Measurements from ENCODE around the gene GLE1.
A peak's percentile ranks its signal among the peaks of the same experiment; 100 is the strongest.

Gene GLE1, protein sequence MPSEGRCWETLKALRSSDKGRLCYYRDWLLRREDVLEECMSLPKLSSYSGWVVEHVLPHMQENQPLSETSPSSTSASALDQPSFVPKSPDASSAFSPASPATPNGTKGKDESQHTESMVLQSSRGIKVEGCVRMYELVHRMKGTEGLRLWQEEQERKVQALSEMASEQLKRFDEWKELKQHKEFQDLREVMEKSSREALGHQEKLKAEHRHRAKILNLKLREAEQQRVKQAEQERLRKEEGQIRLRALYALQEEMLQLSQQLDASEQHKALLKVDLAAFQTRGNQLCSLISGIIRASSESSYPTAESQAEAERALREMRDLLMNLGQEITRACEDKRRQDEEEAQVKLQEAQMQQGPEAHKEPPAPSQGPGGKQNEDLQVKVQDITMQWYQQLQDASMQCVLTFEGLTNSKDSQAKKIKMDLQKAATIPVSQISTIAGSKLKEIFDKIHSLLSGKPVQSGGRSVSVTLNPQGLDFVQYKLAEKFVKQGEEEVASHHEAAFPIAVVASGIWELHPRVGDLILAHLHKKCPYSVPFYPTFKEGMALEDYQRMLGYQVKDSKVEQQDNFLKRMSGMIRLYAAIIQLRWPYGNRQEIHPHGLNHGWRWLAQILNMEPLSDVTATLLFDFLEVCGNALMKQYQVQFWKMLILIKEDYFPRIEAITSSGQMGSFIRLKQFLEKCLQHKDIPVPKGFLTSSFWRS

GRCh38 chr9:128504485-128505413 lies at the start of gene GLE1:
GLE1 (plus strand) TSS chr9:128504719; CDS start chr9:128504806, 87 bp downstream.
- peak; percentile 97 for DNase-seq

GRCh38 chr9:128454991-128455390 lies 49.5 kb upstream of the GLE1 start:
- DNase-seq: no peak

DNA sequence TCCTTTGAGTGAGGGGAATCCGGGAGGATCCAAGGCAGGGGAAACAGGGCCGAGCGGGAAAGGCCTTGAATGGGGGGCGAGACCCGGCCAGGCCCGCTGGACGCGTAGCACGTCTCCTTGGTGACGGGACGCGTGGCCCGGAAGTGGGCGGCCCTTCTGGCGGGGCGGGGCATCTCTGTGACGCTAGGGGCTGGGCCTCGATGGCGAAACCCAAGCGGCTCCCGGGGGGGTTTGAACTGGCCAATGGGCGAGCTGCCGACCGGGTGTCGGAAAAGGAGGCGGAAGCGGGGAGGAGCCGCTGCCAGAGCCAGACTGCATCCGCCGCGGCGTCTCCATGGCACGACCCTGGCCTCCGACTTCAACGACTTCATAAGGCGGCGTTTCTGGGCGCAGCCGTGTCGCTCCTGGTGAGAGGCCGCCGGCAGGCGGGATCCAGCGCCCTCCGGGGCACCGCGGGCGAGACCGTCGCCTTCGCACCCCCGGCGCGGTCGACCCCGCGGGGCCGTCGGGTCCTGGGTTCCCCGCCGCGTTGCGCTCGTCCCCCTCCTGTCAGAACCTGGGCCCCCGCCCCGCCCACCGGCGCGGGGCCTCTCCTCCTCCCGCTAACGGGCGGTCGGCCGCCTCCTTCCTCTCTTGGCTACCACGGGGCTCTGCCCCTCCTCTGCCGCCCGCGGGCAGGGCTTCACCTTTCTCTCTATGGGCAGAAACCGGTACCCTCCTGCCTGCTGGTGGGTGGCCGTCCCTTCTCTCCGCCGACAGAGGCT lies 48.5 kb upstream of the GLE1 start, which contains the start of gene ODF2:
Gene ODF2 (plus strand): TSS at position 158 of the 764 bp plus-strand sequence. CDS start 86 bp downstream, at position 244.
- peak; percentile 99 for DNase-seq

- DNase-seq: peak; percentile 67
These were observed 47.9 kb upstream of the GLE1 start for GRCh38 chr9:128456613-128457061.

GRCh38 chr9:128457207-128457606 lies 47.3 kb upstream of the GLE1 start:
- DNase-seq: no peak

DNA sequence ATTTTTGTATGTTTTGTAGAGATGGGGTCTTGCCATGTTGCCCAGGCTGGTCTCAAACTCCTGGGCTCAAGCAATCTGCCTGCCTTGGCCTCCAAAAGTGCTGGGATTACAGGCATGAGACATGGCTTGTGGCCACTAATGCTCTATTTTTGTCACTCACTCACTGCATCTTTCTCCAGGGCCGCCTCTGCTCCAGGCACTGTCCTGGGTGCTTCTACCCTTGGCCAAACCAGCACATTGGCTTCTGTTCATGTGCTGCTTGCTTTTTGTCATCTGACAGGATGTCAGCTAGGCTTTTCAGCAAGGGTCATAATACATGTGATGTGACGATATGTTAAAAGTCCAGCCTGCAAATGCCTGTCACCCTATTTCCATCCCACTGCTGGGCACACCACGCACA lies 45.5 kb upstream of the GLE1 start:
- no peak for DNase-seq

GRCh38 chr9:128469070-128469469 lies 35.4 kb upstream of the GLE1 start:
- no peak for DNase-seq

GRCh38 chr9:128470560-128470959 lies 34.0 kb upstream of the GLE1 start:
- DNase-seq: no peak

DNA sequence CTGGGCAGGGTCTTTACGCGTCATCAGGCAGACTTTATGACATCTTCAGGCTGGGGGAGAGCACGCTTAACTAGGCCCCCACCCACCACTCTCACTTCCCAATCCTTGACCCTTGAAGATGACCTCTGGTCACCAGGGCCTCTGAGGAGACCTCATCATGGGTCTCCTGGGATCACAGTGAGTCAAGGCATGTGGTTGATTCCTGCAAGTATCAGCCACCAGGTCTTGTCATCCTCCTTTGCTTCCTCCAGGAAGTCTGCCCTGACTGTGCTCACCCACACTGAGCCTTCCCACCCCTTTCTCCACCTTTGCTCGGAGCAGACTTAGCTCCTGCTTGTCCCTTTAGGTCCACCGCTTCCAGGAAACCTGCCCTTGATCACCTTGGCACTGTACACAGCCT lies 31.4 kb upstream of the GLE1 start:
- DNase-seq: no peak

DNA sequence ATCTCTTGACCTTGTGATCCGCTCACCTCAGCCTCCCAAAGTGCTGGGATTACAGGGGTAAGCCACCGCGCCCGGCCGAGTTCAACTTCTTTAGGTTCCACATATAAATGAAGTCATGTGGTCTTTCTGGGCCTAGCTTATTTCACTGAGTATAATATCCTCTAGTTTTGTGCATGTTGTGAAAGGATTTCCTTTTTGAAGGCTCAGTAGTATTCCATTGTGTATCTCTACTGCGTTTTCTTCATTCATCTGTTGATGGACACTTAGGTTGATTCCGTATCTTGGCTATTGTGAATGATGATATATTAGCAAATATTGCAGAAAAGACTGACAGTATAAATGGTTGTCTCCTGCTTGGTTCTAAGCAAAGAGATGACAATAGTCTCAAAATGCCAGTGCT lies 28.7 kb upstream of the GLE1 start:
- DNase-seq: no peak

DNA sequence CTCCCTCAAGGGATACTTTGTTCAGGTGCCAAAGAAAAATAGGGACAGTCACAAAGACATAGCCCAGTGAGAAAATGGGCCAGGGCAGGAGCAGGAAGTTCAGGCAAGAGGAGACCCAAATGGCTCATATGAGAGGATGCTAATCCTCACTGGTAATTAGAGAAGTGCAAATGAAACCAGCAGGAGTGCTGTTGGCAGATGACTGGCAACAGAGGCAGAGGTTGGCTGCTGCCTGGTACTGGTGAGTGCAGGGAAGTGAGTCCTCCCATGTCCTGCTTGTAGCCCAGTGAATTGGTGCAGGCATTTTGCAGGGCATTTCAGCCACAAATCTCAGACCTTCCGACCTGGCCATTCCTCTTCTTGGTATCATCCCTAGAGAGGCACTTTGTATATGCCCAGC lies 25.3 kb upstream of the GLE1 start:
- no peak for DNase-seq

DNA sequence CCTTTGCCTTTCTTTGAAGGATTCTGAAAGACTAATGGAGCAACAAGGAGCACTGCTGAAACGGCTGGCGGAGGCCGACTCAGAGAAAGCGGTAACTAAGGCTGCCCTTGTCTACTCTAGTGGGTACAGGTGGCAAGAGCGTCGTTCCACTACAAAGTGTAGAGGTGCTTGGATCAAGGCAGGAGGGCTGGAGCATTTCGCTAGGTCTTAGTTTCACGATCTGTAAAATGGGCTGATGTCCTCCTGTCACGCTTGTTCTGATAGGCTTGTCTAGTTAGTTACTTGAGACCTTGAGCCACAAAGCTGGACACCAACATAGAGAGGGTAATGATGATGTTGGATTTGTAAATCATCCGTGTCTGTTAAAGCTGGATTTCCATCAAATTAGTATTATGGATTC lies 23.0 kb upstream of the GLE1 start:
- DNase-seq: no peak

GRCh38 chr9:128482186-128482585 lies 22.3 kb upstream of the GLE1 start:
- DNase-seq: no peak

GRCh38 chr9:128484686-128485413 lies 19.7 kb upstream of the GLE1 start:
- DNase-seq: no peak

DNA sequence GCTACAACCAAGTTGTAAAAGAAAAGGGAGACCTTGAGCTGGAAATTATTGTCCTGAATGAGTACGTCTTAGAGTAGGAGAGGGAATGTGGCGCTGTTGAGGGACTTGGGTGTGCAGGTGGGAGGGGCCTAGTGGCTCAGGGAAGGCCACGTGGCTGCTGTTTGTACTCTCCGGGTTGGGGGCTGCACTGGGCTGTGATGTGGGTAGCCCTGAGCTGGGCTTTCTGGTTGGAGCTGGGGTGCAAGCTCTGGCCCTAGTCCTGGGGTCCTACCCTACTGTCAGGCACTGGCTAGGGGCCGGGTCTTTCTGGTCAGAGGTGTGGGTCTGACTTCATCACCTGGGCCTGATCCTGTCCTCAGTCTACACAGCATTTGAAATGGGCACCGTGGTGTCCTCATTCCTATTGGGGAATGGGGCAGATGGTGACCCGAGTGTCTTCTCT lies 19.1 kb upstream of the GLE1 start:
- DNase-seq: no peak

DNA sequence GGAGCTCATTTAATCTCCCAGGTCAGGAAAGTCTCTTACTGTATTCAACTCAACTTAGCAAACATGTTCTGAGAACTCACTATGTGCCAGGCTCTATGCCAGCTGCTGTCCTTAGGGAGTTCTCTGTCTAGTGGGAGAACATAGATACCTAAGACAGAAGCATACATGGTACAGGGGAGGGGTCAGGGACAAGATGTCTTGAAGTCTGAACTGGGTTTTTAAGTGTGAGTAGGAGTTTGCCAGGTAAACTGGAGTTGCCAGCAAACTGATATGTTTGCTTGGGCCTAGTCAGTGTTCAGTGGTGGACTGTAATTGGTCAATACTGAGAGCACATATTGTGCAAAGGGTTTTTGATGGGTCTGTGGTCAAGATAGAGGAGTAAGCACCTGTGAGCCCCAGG lies 18.3 kb upstream of the GLE1 start:
- DNase-seq: no peak

DNA sequence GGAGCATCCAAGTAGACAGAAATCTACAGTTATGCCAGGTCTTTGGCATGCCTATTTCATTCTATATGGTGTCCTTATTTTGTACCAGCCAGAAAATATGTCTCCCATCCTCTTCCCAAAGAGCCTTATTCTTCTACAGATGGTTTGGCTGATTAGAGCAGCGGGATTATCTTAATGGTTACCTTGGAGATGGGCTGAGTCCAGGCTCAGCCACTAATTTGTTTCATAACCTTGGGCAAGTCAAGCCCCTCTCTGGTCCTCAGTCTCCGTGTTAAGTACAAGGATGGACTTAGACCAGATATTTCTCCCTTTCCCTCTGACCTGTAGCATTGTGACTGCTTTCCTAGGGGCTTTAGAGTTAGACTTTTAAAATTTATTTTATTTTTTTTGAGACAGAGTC lies 11.1 kb upstream of the GLE1 start:
- no peak for DNase-seq

GRCh38 chr9:128494108-128494745 lies 10.3 kb upstream of the GLE1 start:
- DNase-seq: peak; percentile 20

GRCh38 chr9:128494746-128495129 lies 9.8 kb upstream of the GLE1 start:
- DNase-seq: no peak

DNA sequence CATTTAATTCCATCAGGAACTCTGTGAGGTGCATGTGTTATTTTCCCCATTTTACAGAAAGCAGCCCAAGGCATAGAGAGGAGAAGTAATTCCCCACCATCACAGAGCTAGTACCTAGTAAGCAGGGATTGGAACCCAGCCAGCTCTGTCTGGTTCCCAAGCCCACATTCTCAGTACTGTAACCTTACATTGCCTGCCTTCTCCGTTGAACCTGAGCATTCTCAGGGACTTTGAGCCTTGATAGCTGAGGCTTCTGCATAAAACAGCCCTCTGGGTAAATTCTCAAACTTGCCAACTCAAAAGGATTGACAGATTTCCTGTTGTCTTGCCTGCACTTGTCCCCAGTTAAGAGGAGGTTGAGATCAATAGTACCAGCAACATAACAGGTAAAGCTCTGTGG lies 9.2 kb upstream of the GLE1 start:
- no peak for DNase-seq

DNA sequence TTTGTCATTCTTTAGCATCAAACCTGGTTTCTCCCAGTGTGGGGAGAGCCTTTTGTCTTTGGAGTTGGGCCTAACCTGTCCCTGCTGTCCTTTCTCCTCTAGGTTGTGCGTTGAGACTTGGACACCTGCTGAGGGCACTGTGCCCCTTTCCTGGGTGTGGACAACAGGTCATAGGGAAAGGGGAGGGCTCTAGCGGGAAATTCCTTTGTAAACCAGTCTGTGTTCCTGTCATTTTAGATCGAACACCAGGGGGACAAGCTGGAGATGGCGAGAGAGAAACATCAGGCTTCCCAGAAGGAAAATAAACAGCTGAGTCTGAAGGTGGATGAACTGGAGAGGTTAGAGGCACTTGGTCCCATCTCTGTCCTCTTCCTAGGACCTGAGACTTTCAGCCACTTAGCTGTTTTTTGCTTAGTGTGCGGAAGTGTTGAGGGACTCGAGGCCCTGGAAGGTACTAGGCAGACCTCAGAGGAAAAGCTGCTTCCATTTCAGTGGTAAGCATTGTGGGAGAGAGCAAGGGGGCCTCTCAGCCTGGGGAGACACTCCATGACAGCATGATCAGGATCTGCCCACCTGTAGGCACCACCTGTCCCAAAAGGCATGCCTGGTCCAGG lies 8.6 kb upstream of the GLE1 start:
- no peak for DNase-seq

Measured in activated CD8-positive, alpha-beta memory T cell treated with anti-CD3 and anti-CD28 coated beads, Interleukin-2, amount 50 U/mL, for 4 hours (primary cell).